Caco-2 (cell line): ENCODE measurements around the gene OR51B2. TPM values are rescaled to one million over a fixed set of nuclear protein-coding genes. Genes with fewer than 3 reads are reported as not detected.
"Not testable (repeated sequence)": the region's sequence is repeated elsewhere in the genome, so short reads cannot be mapped to it uniquely, and the experiment has no call there.

Source experiments
- BruUV-seq: library from RNA; stranded (reverse); fragments of 400-500 nt; replicated peaks from 2 replicates; lab custom pipeline; 2021; lab: Mats Ljungman, UMichigan
- CTCF ChIA-PET: fragments of 300-600 bp; sonication (Branson Sonifier 250); formaldehyde crosslinking; loops from one replicate; lab custom pipeline; 2022; ENCODE audit warnings: antibody characterized with exemption; lab: Charles Lee
- POLR2A ChIA-PET: fragments of 300-600 bp; sonication (Branson Sonifier 250); formaldehyde crosslinking; loops from one replicate; lab custom pipeline; 2022; ENCODE audit warnings: antibody characterized with exemption; lab: Charles Lee
- DNase-seq, 2 experiments: peaks; one replicate each; pipeline versions ENCODE4 v3.0.0 to v3.0.0-alpha.2; 2020 to 2022
- H3K27me3 ChIP-seq: replicated peaks from 2 replicates; pipeline ENCODE4 v1.6.0; 2011; ENCODE audit warnings: low read length; ENCODE audit not compliant: control insufficient read depth, insufficient read depth
- H3K36me3 ChIP-seq: 2 replicates; pipeline ENCODE4 v1.5.1; 2011; ENCODE audit warnings: low read length; ENCODE audit not compliant: control insufficient read depth, insufficient read depth
- H3K4me1 ChIP-seq: fragments of 250-450 bp; sonication (Bioruptor Pico); 2 replicates; pipeline ENCODE4 v1.5.1; 2020; ENCODE audit warnings: mild to moderate bottlenecking
- H3K4me3 ChIP-seq: 2 replicates; pipeline ENCODE4 v1.5.1; 2011; ENCODE audit warnings: low read depth, mild to moderate bottlenecking, control low read depth, low read length
- H3K9me3 ChIP-seq: fragments of 250-450 bp; sonication (Bioruptor Pico); 2 replicates; pipeline ENCODE4 v1.5.1; 2020; ENCODE audit warnings: mild to moderate bottlenecking, moderate library complexity
- H3K27ac Mint-ChIP-seq: one replicate; pipeline ENCODE4 v1.8.0; 2022; ENCODE audit warnings: mixed read lengths; ENCODE audit not compliant: unreplicated experiment
- H3K27me3 Mint-ChIP-seq: one replicate; pipeline ENCODE4 v1.8.0; 2022; ENCODE audit warnings: mixed read lengths; ENCODE audit not compliant: insufficient read depth, unreplicated experiment
- H3K36me3 Mint-ChIP-seq: one replicate; pipeline ENCODE4 v1.8.0; 2022; ENCODE audit warnings: mild to moderate bottlenecking, mixed read lengths; ENCODE audit not compliant: insufficient read depth, unreplicated experiment
- H3K4me1 Mint-ChIP-seq: one replicate; pipeline ENCODE4 v1.8.0; 2022; ENCODE audit warnings: low read depth, mixed read lengths; ENCODE audit not compliant: unreplicated experiment
- H3K4me3 Mint-ChIP-seq: one replicate; pipeline ENCODE4 v1.8.0; 2022; ENCODE audit warnings: mild to moderate bottlenecking, moderate library complexity, mixed read lengths; ENCODE audit not compliant: unreplicated experiment
- H3K9me3 Mint-ChIP-seq: one replicate; pipeline ENCODE4 v1.8.0; 2022; ENCODE audit warnings: mixed read lengths; ENCODE audit not compliant: unreplicated experiment
- CTCF ChIP-seq, 2 experiments: fragments of 200-600 bp in 1 of 2; IDR thresholded peaks; 1 replicate in 1 of 2; 2 replicates in 1 of 2; pipeline versions ENCODE4 v1.5.1 to v1.8.0; 2011 to 2022; ENCODE audit warnings: antibody characterized with exemption in 1 of 2, control low read depth in 1 of 2, inconsistent platforms in 1 of 2, low read depth in 1 of 2, low read length in 1 of 2, mild to moderate bottlenecking in 1 of 2, moderate library complexity in 1 of 2; ENCODE audit not compliant: insufficient read depth in 1 of 2, severe bottlenecking in 1 of 2, unreplicated experiment in 1 of 2
- intact Hi-C: fragments of 100-400 bp; cut with micrococcal nuclease; formaldehyde crosslinking; loops from one replicate; pipeline ENCODE4 v1.10.0; 2022; ENCODE audit not compliant: unreplicated experiment
- total RNA-seq: library from RNA; stranded (reverse); gene quantifications from 2 replicates; pipeline ENCODE4 v1.2.3, GENCODE V29; 2022

The OR51B2 gene
- total RNA-seq, 1 experiment from 2014 or later = not detected

- no TSS peak for BruUV-seq
- DNase-seq = no peak
- POLR2A ChIA-PET = no interaction called here
- H3K27me3 Mint-ChIP-seq = peaks cover 8% of the 10 kb centered on the region
- no peak for TF ChIP-seq CTCF (IDR thresholded peaks at IDR 0.05; ENCODE audit: insufficient read depth in 1 of 2, low read depth in 1 of 2, low read length in 1 of 2, severe bottlenecking in 1 of 2, unreplicated experiment in 1 of 2)
- H3K9me3 ChIP-seq = no peaks in the 10 kb centered on the region
- H3K4me1 ChIP-seq = no peaks in the 10 kb centered on the region
- H3K27me3 ChIP-seq = no peaks in the 10 kb centered on the region
- H3K4me3 Mint-ChIP-seq = no peak overlapping the region
- CTCF ChIA-PET = no interaction called here
- no peaks in the 10 kb centered on the region for H3K4me1 Mint-ChIP-seq
- H3K9me3 Mint-ChIP-seq = no peaks in the 10 kb centered on the region
- H3K27ac Mint-ChIP-seq = no peak overlapping the region
- no peak overlapping the region for H3K4me3 ChIP-seq
- H3K36me3 ChIP-seq = no peaks in the 10 kb centered on the region
- no peaks in the 10 kb centered on the region for H3K36me3 Mint-ChIP-seq
- intact Hi-C loops = no loop called here
Observed at GRCh38 chr11:5336331-5336730, 12.2 kb upstream of the OR51B2 start.

GRCh38 chr11:5335170-5335569 lies 11.1 kb upstream of the OR51B2 start:
- no peaks in the 10 kb centered on the region for H3K4me1 ChIP-seq
- no peaks in the 10 kb centered on the region for H3K36me3 Mint-ChIP-seq
- ChIA-PET POLR2A (no interaction called here), CTCF (no interaction called here)
- H3K36me3 ChIP-seq = no peaks in the 10 kb centered on the region
- H3K4me3 Mint-ChIP-seq = no peak overlapping the region
- H3K4me1 Mint-ChIP-seq = no peaks in the 10 kb centered on the region
- TF ChIP-seq CTCF (IDR thresholded peaks at IDR 0.05; ENCODE audit: insufficient read depth in 1 of 2, low read depth in 1 of 2, low read length in 1 of 2, severe bottlenecking in 1 of 2, unreplicated experiment in 1 of 2) = no peak
- H3K9me3 ChIP-seq = no peaks in the 10 kb centered on the region
- no TSS peak for BruUV-seq
- H3K27me3 Mint-ChIP-seq = peaks cover 10% of the 10 kb centered on the region
- intact Hi-C loops = no loop called here
- no peak overlapping the region for H3K4me3 ChIP-seq
- H3K27ac Mint-ChIP-seq = no peak overlapping the region
- no peaks in the 10 kb centered on the region for H3K9me3 Mint-ChIP-seq
- H3K27me3 ChIP-seq = no peaks in the 10 kb centered on the region
- no peak for DNase-seq

- no peaks in the 10 kb centered on the region for H3K36me3 Mint-ChIP-seq
- DNase-seq = no peak
- H3K27me3 Mint-ChIP-seq = peaks cover 13% of the 10 kb centered on the region
- 0 out of 2 replicates have a peak, but pooled peaks cover 3% of the 10 kb centered on the region for H3K9me3 ChIP-seq
- H3K9me3 Mint-ChIP-seq = no peaks in the 10 kb centered on the region
- no peak overlapping the region for H3K4me3 Mint-ChIP-seq
- H3K27ac Mint-ChIP-seq = no peak overlapping the region
- no TSS peak for BruUV-seq
- ChIA-PET POLR2A (no interaction called here), CTCF (no interaction called here)
- TF ChIP-seq CTCF (IDR thresholded peaks at IDR 0.05; ENCODE audit: insufficient read depth in 1 of 2, low read depth in 1 of 2, low read length in 1 of 2, severe bottlenecking in 1 of 2, unreplicated experiment in 1 of 2) = no peak
- intact Hi-C loops = no loop called here
- no peaks in the 10 kb centered on the region for H3K4me1 ChIP-seq
- H3K4me3 ChIP-seq = no peak overlapping the region
- H3K4me1 Mint-ChIP-seq = no peaks in the 10 kb centered on the region
- H3K27me3 ChIP-seq = no peaks in the 10 kb centered on the region
- H3K36me3 ChIP-seq = no peaks in the 10 kb centered on the region
Observed at GRCh38 chr11:5317292-5317691, 6.8 kb downstream of the OR51B2 start.

GRCh38 chr11:5313326-5314023 lies 10.6 kb downstream of the OR51B2 start:
- H3K4me3 Mint-ChIP-seq, H3K4me1 Mint-ChIP-seq, H3K4me1 ChIP-seq, H3K27ac Mint-ChIP-seq, BruUV-seq, H3K36me3 ChIP-seq, H3K4me3 ChIP-seq, H3K36me3 Mint-ChIP-seq, H3K9me3 ChIP-seq, H3K27me3 ChIP-seq, H3K9me3 Mint-ChIP-seq, DNase-seq, CTCF ChIA-PET, intact Hi-C loops, POLR2A ChIA-PET: not testable (repeated sequence)
- peaks cover 11% of the 10 kb centered on the region for H3K27me3 Mint-ChIP-seq
